K562 (cell line): ENCODE data around the gene PGAM4. TPM values are rescaled to one million over a fixed set of nuclear protein-coding genes. Genes with fewer than 3 reads are reported as not detected.

ENCODE experiments used
- ATAC-seq: fragments of 200-7000 bp; cut with Tn5 transposase; 3 replicates; pipeline ENCODE4 v1.9.1; 2020; ENCODE audit warnings: moderate library complexity
- BruUV-seq: library from RNA; stranded (reverse); fragments of 400-500 nt; replicated peaks from 2 replicates; lab custom pipeline; 2021; lab: Mats Ljungman, UMichigan
- CTCF ChIA-PET: fragments of 300-600 bp; formaldehyde crosslinking; extraction: SDS; loops from one replicate; lab custom pipeline; 2021; ENCODE audit warnings: low intra/inter-chr PET ratio; lab: Yijun Ruan, JAX
- POLR2A ChIA-PET: fragments of 300-600, 350-650 bp; sonication (Branson Sonifier 250); formaldehyde crosslinking; extraction: SDS; loops from one replicate; lab custom pipeline; 2021; ENCODE audit warnings: antibody characterized with exemption, inconsistent platforms; lab: Yijun Ruan, JAX
- DNase-seq, 4 experiments: peaks; one replicate each; pipeline versions ENCODE4 v3.0.0 to v3.0.0-alpha.2; 2011 to 2018; ENCODE audit warnings: low spot score in 3 of 4, mixed read lengths in 3 of 4; ENCODE audit errors: extremely low read depth in 1 of 4
- FAIRE-seq: peaks from 2 replicates; lab custom pipeline; 2011; peaks lifted over from hg19 to GRCh38; lab: Jason Lieb, UNC
- H2AFZ ChIP-seq: 2 replicates; pipeline ENCODE4 v1.6.0; 2011; ENCODE audit warnings: low read depth, low read length, control low read depth, inconsistent platforms
- H3K27ac ChIP-seq: fragments of 200-600 bp; 3 replicates; pipeline ENCODE4 v1.8.0; 2011; ENCODE audit warnings: low read depth, mild to moderate bottlenecking, control low read depth, inconsistent platforms, low read length, moderate library complexity, mixed read lengths; ENCODE audit errors: extremely low read depth
- H3K27me3 ChIP-seq, 2 experiments: fragments of 300-600 bp in 1 of 2; 2 replicates in 1 of 2; 3 replicates in 1 of 2; pipeline versions ENCODE4 v1.6.0 to v1.8.0; 2011; ENCODE audit warnings: inconsistent platforms in 2 of 2, low read length in 2 of 2, mild to moderate bottlenecking in 1 of 2, mixed read lengths in 1 of 2, moderate library complexity in 1 of 2; ENCODE audit not compliant: control insufficient read depth in 2 of 2, insufficient read depth in 2 of 2
- H3K36me3 ChIP-seq: fragments of 300-600 bp; 3 replicates; pipeline ENCODE4 v1.8.0; 2011; ENCODE audit warnings: mild to moderate bottlenecking, low read length, inconsistent platforms; ENCODE audit not compliant: control insufficient read depth, insufficient read depth
- H3K4me1 ChIP-seq, 2 experiments: fragments of 200-600 bp in 1 of 2; replicated peaks in 1 of 2; 2 replicates in 1 of 2; 3 replicates in 1 of 2; pipeline versions ENCODE4 v1.5.1 to v1.8.0; 2011; ENCODE audit warnings: inconsistent platforms in 2 of 2, low read length in 2 of 2, mild to moderate bottlenecking in 1 of 2, mixed read lengths in 1 of 2, moderate library complexity in 1 of 2; ENCODE audit not compliant: control insufficient read depth in 2 of 2, insufficient read depth in 2 of 2
- H3K4me2 ChIP-seq: 2 replicates; pipeline ENCODE4 v1.6.1; 2011; ENCODE audit warnings: low read length, control low read depth, inconsistent platforms, mixed read lengths; ENCODE audit not compliant: insufficient read depth
- H3K4me3 ChIP-seq: fragments of 200-600 bp; sonication (generic), shearing (Covaris generic); 2 replicates; pipeline ENCODE4 v1.5.1; 2016; ENCODE audit warnings: control low read depth, inconsistent platforms
- H3K79me2 ChIP-seq: fragments of 200-600 bp; 3 replicates; pipeline ENCODE4 v1.8.0; 2011; ENCODE audit warnings: low read length, inconsistent platforms; ENCODE audit not compliant: control insufficient read depth, insufficient read depth
- H3K9ac ChIP-seq, 2 experiments: 2 replicates each; pipeline versions ENCODE4 v1.6.0 to v1.6.1; 2011; ENCODE audit warnings: low read depth in 2 of 2, low read length in 2 of 2, control low read depth in 1 of 2, inconsistent platforms in 1 of 2, mild to moderate bottlenecking in 1 of 2, mixed read lengths in 1 of 2; ENCODE audit not compliant: insufficient read depth in 1 of 2
- H3K9me1 ChIP-seq: one replicate; pipeline ENCODE4 v1.6.0; 2011; ENCODE audit warnings: inconsistent platforms, mild to moderate bottlenecking, low read length, moderate library complexity; ENCODE audit not compliant: control insufficient read depth, insufficient read depth
- H3K9me3 ChIP-seq: replicated peaks from 2 replicates; pipeline ENCODE4 v1.5.1; 2011; ENCODE audit warnings: low read depth, low read length, inconsistent platforms; ENCODE audit not compliant: control insufficient read depth, insufficient read depth
- H4K20me1 ChIP-seq: replicated peaks from 2 replicates; pipeline ENCODE4 v1.6.1; 2011; ENCODE audit warnings: low read length, inconsistent platforms, mixed read lengths; ENCODE audit not compliant: control insufficient read depth, insufficient read depth
- ARNT ChIP-seq, 2 experiments: fragments of 450-650 bp; IDR thresholded peaks; 2 replicates each; pipeline ENCODE4 v1.6.1; 2016; ENCODE audit warnings: mild to moderate bottlenecking in 1 of 2
- BRD4 ChIP-seq: fragments of 200-600 bp; sonication (generic); IDR thresholded peaks from 2 replicates; pipeline ENCODE4 v1.6.1; 2017; ENCODE audit warnings: inconsistent platforms
- DMBX1 ChIP-seq: fragments of 250-450 bp; sonication (Bioruptor Pico); IDR thresholded peaks from 2 replicates; pipeline ENCODE4 v1.8.0; 2022; ENCODE audit warnings: inconsistent platforms, mild to moderate bottlenecking, moderate library complexity, borderline replicate concordance
- GTF3C2 ChIP-seq: IDR thresholded peaks from 3 replicates; pipeline ENCODE4 v1.6.1; 2011; ENCODE audit warnings: borderline replicate concordance, mild to moderate bottlenecking, moderate library complexity; ENCODE audit not compliant: insufficient read length; ENCODE audit errors: extremely low read depth
- HNRNPL ChIP-seq: fragments of 200-400 bp; formaldehyde crosslinking; IDR thresholded peaks from 2 replicates; pipeline ENCODE4 v1.6.1; 2017; ENCODE audit warnings: low read depth, mild to moderate bottlenecking, low read length
- MECOM ChIP-seq: fragments of 250-450 bp; sonication (Bioruptor Pico); IDR thresholded peaks from 2 replicates; pipeline ENCODE4 v1.8.0; 2022; ENCODE audit warnings: inconsistent platforms
- MYNN ChIP-seq, 2 experiments: sonication (generic); formaldehyde crosslinking in 1 of 2; IDR thresholded peaks; 2 replicates each; pipeline versions ENCODE4 v1.5.0 to v1.6.1; 2016 to 2020; ENCODE audit warnings: antibody characterized with exemption in 1 of 2, missing genetic modification reagents in 1 of 2
- NR4A1 ChIP-seq, 2 experiments: fragments of 250-450 bp in 1 of 2; fragments of 450-650 bp in 1 of 2; sonication (Bioruptor Pico) in 1 of 2; IDR thresholded peaks; 2 replicates each; pipeline versions ENCODE4 v1.4.0 to v1.6.1; 2016 to 2020; ENCODE audit warnings: mild to moderate bottlenecking in 2 of 2, missing compliant biosample characterization in 1 of 2, missing genetic modification characterization in 1 of 2, moderate library complexity in 1 of 2
- RAD21 ChIP-seq, 2 experiments: fragments of 250-450 bp in 1 of 2; fragments of 450-650 bp in 1 of 2; sonication (Bioruptor Pico) in 1 of 2; formaldehyde crosslinking in 1 of 2; IDR thresholded peaks in 1 of 2; conservative IDR thresholded peaks in 1 of 2; 2 replicates each; pipeline versions ENCODE4 v1.4.0 to v1.8.0; 2020 to 2022; ENCODE audit warnings: mild to moderate bottlenecking in 2 of 2, moderate library complexity in 1 of 2
- SRSF7 ChIP-seq: fragments of 200-400 bp; formaldehyde crosslinking; optimal IDR thresholded peaks from 2 replicates; pipeline ENCODE3; 2017; ENCODE audit warnings: mild to moderate bottlenecking, low read depth, low read length
- THRAP3 ChIP-seq: fragments of 450-650 bp; IDR thresholded peaks from 2 replicates; pipeline ENCODE4 v1.6.1; 2016; ENCODE audit warnings: mild to moderate bottlenecking, inconsistent platforms, borderline replicate concordance
- ZNF592 ChIP-seq: fragments of 450-650 bp; IDR thresholded peaks from 2 replicates; pipeline ENCODE4 v1.6.1; 2017; ENCODE audit warnings: antibody characterized with exemption, mild to moderate bottlenecking
- WGBS: fragments of 100-300 bp; shearing (Covaris generic); methylation state at CpG from one replicate; pipeline ENCODE4 v1.1.6; 2016; ENCODE audit warnings: low coverage, mixed read lengths; ENCODE audit not compliant: insufficient coverage; ENCODE audit errors: missing lambda C conversion rate; 5-methylcytosine and 5-hydroxymethylcytosine counted together
- in situ Hi-C: fragments of 300-500 bp; cut with MboI; formaldehyde crosslinking; loops from 4 replicates; pipeline ENCODE4 v1.15.0; 2018; ENCODE audit warnings: inconsistent platforms, mixed read lengths
- intact Hi-C: fragments of 100-400 bp; cut with micrococcal nuclease; formaldehyde crosslinking; loops from 2 replicates; pipeline ENCODE4 v1.14.2; 2022
- polyA plus RNA-seq, 8 experiments: library from polyadenylated mRNA; depleted of rRNA in 4 of 8; stranded (reverse) in 5 of 8; unstranded in 3 of 8; fragments of >200 nt; fragmentation: Nextera tagmentation in 2 of 8; fragmentation: Illumina TruSeq in 1 of 8; extraction: Ambion mirVana in 2 of 8; extraction: Trizol in 1 of 8; gene quantifications; 2 replicates each; pipeline versions ENCODE4 v1.2.1 to v1.2.3, GENCODE V29; 2011 to 2014; ENCODE audit warnings: inconsistent platforms in 1 of 8, missing spikeins in 1 of 8
- total RNA-seq, 7 experiments: library from RNA; depleted of rRNA in 6 of 7; stranded (reverse); fragments of >200 nt in 6 of 7; fragmentation: Illumina TruSeq in 2 of 7; extraction: Trizol in 2 of 7; gene quantifications; 2 replicates each; pipeline versions ENCODE4 v1.2.1 to v1.2.3, GENCODE V29; 2011 to 2021; ENCODE audit warnings: low replicate concordance in 1 of 7
- TF ChIP-seq, protein P1 (sequence below): fragments of 450-650 bp; IDR thresholded peaks from one replicate; pipeline ENCODE4 v1.6.1; 2018; ENCODE audit warnings: mild to moderate bottlenecking, moderate library complexity; ENCODE audit not compliant: partially characterized antibody

Gene PGAM4
- total and polyA plus RNA-seq, 9 of the 15 experiments (the other 6 are each of a cell fraction or from before 2014, with no cell fraction given) = 0.55 to 0.75 TPM; not detected in 7

DNA sequence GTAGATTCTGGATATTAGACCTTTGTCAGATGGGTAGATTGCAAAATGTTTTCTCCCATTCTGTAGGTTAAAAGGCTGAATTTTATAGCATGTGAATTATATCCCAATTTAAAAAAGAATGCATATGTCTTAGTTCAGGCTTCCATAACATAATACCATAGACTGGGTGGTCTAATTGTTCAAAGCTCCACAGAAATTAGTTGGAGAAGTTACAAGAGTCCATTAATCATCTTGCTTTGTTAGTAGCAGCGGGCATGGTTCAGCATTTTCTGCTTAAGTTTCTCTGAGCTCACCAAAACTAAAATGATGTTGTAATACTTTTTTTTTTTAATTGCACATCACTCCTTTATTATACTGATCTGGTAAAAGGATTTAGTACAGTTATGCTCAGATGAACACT is 1.8 kb downstream of the PGAM4 start (continued):
- TF ChIP-seq, protein P1, sequence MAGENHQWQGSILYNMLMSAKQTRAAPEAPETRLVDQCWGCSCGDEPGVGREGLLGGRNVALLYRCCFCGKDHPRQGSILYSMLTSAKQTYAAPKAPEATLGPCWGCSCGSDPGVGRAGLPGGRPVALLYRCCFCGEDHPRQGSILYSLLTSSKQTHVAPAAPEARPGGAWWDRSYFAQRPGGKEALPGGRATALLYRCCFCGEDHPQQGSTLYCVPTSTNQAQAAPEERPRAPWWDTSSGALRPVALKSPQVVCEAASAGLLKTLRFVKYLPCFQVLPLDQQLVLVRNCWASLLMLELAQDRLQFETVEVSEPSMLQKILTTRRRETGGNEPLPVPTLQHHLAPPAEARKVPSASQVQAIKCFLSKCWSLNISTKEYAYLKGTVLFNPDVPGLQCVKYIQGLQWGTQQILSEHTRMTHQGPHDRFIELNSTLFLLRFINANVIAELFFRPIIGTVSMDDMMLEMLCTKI = no peak
- TF ChIP-seq MYNN (IDR thresholded peaks at IDR 0.05) (no peak), MYNN (CRISPR knock-in tag; IDR thresholded peaks at IDR 0.05) (no peak), HNRNPL (no peak), DMBX1 (no peak), BRD4 (no peak)

GRCh38 chrX:77966361-77966760 is 3.1 kb downstream of the PGAM4 start:
- POLR2A ChIA-PET = no interaction called here
- intact Hi-C loops = no loop called here
- TF ChIP-seq GTF3C2 (no peak), NR4A1 (CRISPR knock-in tag; IDR thresholded peaks at IDR 0.05) (no peak), NR4A1 (tag; IDR thresholded peaks at IDR 0.05) (no peak), RAD21 (CRISPR knock-in tag; conservative IDR thresholded peaks at IDR 0.05 in 1 of 2, IDR thresholded peaks at IDR 0.05 in 1 of 2) (no peak), THRAP3 (no peak), SRSF7 (no peak), MECOM (CRISPR knock-in tag) (no peak), ARNT (IDR thresholded peaks at IDR 0.05) (no peak), ZNF592 (no peak)

More at GRCh38 chrX:77966361-77966760, 3.1 kb downstream of the PGAM4 start:
- BruUV-seq = no TSS peak
- Histone ChIP-seq H3K9ac (no peak overlapping the region), H3K27ac (no peak overlapping the region), H3K27me3 (no peaks in the 10 kb centered on the region), H4K20me1 (no peaks in the 10 kb centered on the region), H3K4me2 (no peak overlapping the region), H3K9me1 (no peaks in the 10 kb centered on the region), H3K79me2 (peaks cover 38% of the 10 kb centered on the region), H2AFZ (no peak overlapping the region), H3K9me3 (no peaks in the 10 kb centered on the region), H3K4me3 (no peak overlapping the region), H3K36me3 (no peaks in the 10 kb centered on the region), H3K4me1 (no peaks in the 10 kb centered on the region; a peak in 2 of 5 replicates)
- in situ Hi-C loops = no loop called here
- ATAC-seq (no peak), FAIRE-seq (no peak), DNase-seq (no peak)
- WGBS = 61% methylated on average over 3 of the region's 3 CpGs
- CTCF ChIA-PET = no interaction called here
